ENCODE data around the gene MAPK10.
"Not testable (repeated sequence)": the region's sequence is repeated elsewhere in the genome, so short reads cannot be mapped to it uniquely, and the experiment has no call there.

MAPK10 gene

GRCh38 chr4:85993641-85994040, 366.2 kb downstream of the MAPK10 start:
- Histone ChIP-seq H3K4me1 (ENCODE audit: control insufficient read depth in 2 of 2, insufficient read depth in 2 of 2, low read length in 2 of 2) (no peaks in the 10 kb centered on the region), H3K36me3 (ENCODE audit: control insufficient read depth in 2 of 2, insufficient read depth in 2 of 2, low read length in 2 of 2) (peaks cover 0 to 7% of the 10 kb centered on the region in 2 donors), H3K9me3 (ENCODE audit: control insufficient read depth in 2 of 2, low read length in 2 of 2) (no peaks in the 10 kb centered on the region), H3K27me3 (ENCODE audit: control insufficient read depth in 2 of 2, insufficient read depth in 2 of 2, low read length in 2 of 2) (no peaks in the 10 kb centered on the region), H3K9ac (ENCODE audit: low read depth in 1 of 2, low read length in 2 of 2) (no peak overlapping the region), H3K4me3 (ENCODE audit: low read length in 2 of 2) (no peak overlapping the region), H3K27ac (ENCODE audit: low read depth in 2 of 2, low read length in 2 of 2) (no peak overlapping the region)

GRCh38 chr4:85986266-85986665, 373.6 kb downstream of the MAPK10 start:
- Histone ChIP-seq H3K36me3 (ENCODE audit: control insufficient read depth in 2 of 2, insufficient read depth in 2 of 2, low read length in 2 of 2) (no peaks in the 10 kb centered on the region), H3K9me3 (ENCODE audit: control insufficient read depth in 2 of 2, low read length in 2 of 2) (no peaks in the 10 kb centered on the region), H3K27me3 (ENCODE audit: control insufficient read depth in 2 of 2, insufficient read depth in 2 of 2, low read length in 2 of 2) (no peaks in the 10 kb centered on the region), H3K4me3 (ENCODE audit: low read length in 2 of 2) (no peak overlapping the region), H3K9ac (ENCODE audit: low read depth in 1 of 2, low read length in 2 of 2) (no peak overlapping the region), H3K4me1 (ENCODE audit: control insufficient read depth in 2 of 2, insufficient read depth in 2 of 2, low read length in 2 of 2) (no peaks in the 10 kb centered on the region), H3K27ac (ENCODE audit: low read depth in 2 of 2, low read length in 2 of 2) (no peak overlapping the region)

DNA sequence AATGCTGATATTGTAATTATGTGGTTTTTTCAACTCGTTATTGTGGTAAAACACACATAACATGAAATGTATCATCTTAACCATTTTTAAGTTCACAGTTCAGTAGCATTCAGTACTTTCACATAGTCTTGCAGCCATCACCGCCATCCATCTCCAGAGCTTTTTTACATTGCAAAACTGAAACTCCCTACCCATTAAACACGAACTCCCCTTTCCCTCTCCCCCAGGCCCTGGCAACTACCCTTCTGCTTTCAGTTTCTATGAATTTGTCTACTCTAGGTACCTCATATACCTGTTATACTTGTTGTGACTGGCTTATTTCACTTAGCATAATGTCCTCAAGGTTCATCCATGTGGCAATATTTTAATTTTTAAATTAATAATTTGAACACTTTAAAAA, 380.6 kb downstream of the MAPK10 start:
- H3K4me1 ChIP-seq (ENCODE audit: control insufficient read depth in 2 of 2, insufficient read depth in 2 of 2, low read length in 2 of 2) = no peaks in the 10 kb centered on the region
- H3K27me3 ChIP-seq (ENCODE audit: control insufficient read depth in 2 of 2, insufficient read depth in 2 of 2, low read length in 2 of 2) = no peaks in the 10 kb centered on the region
- H3K4me3 ChIP-seq (ENCODE audit: low read length in 2 of 2) = no peak overlapping the region
- H3K27ac ChIP-seq (ENCODE audit: low read depth in 2 of 2, low read length in 2 of 2) = no peak overlapping the region
- H3K9ac ChIP-seq (ENCODE audit: low read depth in 1 of 2, low read length in 2 of 2) = no peak overlapping the region
- no peaks in the 10 kb centered on the region for H3K9me3 ChIP-seq (ENCODE audit: control insufficient read depth in 2 of 2, low read length in 2 of 2)
- no peaks in the 10 kb centered on the region for H3K36me3 ChIP-seq (ENCODE audit: control insufficient read depth in 2 of 2, insufficient read depth in 2 of 2, low read length in 2 of 2)

- Histone ChIP-seq H3K27ac (ENCODE audit: low read depth in 2 of 2, low read length in 2 of 2) (no peak overlapping the region), H3K9ac (ENCODE audit: low read depth in 1 of 2, low read length in 2 of 2) (no peak overlapping the region), H3K4me3 (ENCODE audit: low read length in 2 of 2) (no peak overlapping the region), H3K4me1 (ENCODE audit: control insufficient read depth in 2 of 2, insufficient read depth in 2 of 2, low read length in 2 of 2) (no peaks in the 10 kb centered on the region), H3K9me3 (ENCODE audit: control insufficient read depth in 2 of 2, low read length in 2 of 2) (no peaks in the 10 kb centered on the region), H3K27me3 (ENCODE audit: control insufficient read depth in 2 of 2, insufficient read depth in 2 of 2, low read length in 2 of 2) (no peaks in the 10 kb centered on the region), H3K36me3 (ENCODE audit: control insufficient read depth in 2 of 2, insufficient read depth in 2 of 2, low read length in 2 of 2) (no peaks in the 10 kb centered on the region)
These were observed 389.3 kb downstream of the MAPK10 start for GRCh38 chr4:85970535-85970934.

DNA sequence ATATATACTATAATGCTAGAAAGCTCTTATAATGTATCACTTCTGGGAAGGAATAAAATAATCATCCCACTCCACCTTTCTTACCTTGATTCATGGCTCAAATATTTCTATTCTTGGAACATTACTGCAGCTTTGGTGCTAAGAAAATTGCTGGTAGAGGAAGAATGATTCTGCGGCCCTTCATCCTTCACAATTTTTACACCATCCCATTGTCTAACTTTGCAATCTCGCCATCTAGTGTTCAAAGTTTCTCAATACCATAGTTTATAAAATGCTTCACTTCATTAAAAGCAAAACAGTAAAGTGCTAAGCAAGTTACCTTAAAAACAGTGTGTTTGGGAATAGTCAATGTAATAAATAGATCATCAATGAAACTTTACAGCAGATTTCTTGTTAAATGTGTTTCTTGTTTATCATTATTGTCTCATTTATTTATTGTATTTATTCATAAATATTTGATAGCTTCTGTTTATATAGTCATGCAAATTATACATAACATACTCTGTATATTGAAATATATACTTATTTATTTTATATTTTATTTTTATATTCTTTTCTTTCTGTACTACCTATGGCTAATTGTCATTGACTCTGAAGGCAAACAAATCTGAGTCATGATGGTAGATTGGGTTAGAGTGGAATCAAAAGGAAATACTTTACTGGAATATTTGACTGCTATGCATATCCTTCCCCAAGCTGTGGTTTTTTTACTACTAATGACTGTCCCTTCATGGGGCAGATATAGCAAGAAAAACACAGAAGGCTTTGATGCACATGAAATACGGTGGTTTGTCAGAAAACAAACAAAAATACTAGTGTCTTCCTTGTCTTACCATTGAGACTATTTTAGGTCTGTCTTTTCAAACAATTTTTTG, 390.7 kb downstream of the MAPK10 start:
- Histone ChIP-seq H3K4me3 (ENCODE audit: low read length in 2 of 2) (no peak overlapping the region), H3K9me3 (ENCODE audit: control insufficient read depth in 2 of 2, low read length in 2 of 2) (no peaks in the 10 kb centered on the region), H3K9ac (ENCODE audit: low read depth in 1 of 2, low read length in 2 of 2) (no peak overlapping the region), H3K4me1 (ENCODE audit: control insufficient read depth in 2 of 2, insufficient read depth in 2 of 2, low read length in 2 of 2) (no peaks in the 10 kb centered on the region), H3K36me3 (ENCODE audit: control insufficient read depth in 2 of 2, insufficient read depth in 2 of 2, low read length in 2 of 2) (no peaks in the 10 kb centered on the region), H3K27me3 (ENCODE audit: control insufficient read depth in 2 of 2, insufficient read depth in 2 of 2, low read length in 2 of 2) (no peaks in the 10 kb centered on the region), H3K27ac (ENCODE audit: low read depth in 2 of 2, low read length in 2 of 2) (no peak overlapping the region)

GRCh38 chr4:85967872-85968271, 392.0 kb downstream of the MAPK10 start:
- no peak overlapping the region for H3K27ac ChIP-seq (ENCODE audit: low read depth in 2 of 2, low read length in 2 of 2)

GRCh38 chr4:85966373-85966772, 393.5 kb downstream of the MAPK10 start:
- H3K27me3 ChIP-seq (ENCODE audit: control insufficient read depth in 2 of 2, insufficient read depth in 2 of 2, low read length in 2 of 2) = no peaks in the 10 kb centered on the region
- no peaks in the 10 kb centered on the region for H3K4me1 ChIP-seq (ENCODE audit: control insufficient read depth in 2 of 2, insufficient read depth in 2 of 2, low read length in 2 of 2)
- no peak overlapping the region for H3K4me3 ChIP-seq (ENCODE audit: low read length in 2 of 2)
- no peak overlapping the region for H3K27ac ChIP-seq (ENCODE audit: low read depth in 2 of 2, low read length in 2 of 2)
- H3K9ac ChIP-seq (ENCODE audit: low read depth in 1 of 2, low read length in 2 of 2) = no peak overlapping the region
- no peaks in the 10 kb centered on the region for H3K9me3 ChIP-seq (ENCODE audit: control insufficient read depth in 2 of 2, low read length in 2 of 2)
- no peaks in the 10 kb centered on the region for H3K36me3 ChIP-seq (ENCODE audit: control insufficient read depth in 2 of 2, insufficient read depth in 2 of 2, low read length in 2 of 2)

More at GRCh38 chr4:85967872-85968271, 392.0 kb downstream of the MAPK10 start:
- H3K9ac ChIP-seq (ENCODE audit: low read depth in 1 of 2, low read length in 2 of 2) = no peak overlapping the region
- H3K27me3 ChIP-seq (ENCODE audit: control insufficient read depth in 2 of 2, insufficient read depth in 2 of 2, low read length in 2 of 2) = no peaks in the 10 kb centered on the region
- no peaks in the 10 kb centered on the region for H3K4me1 ChIP-seq (ENCODE audit: control insufficient read depth in 2 of 2, insufficient read depth in 2 of 2, low read length in 2 of 2)
- no peaks in the 10 kb centered on the region for H3K9me3 ChIP-seq (ENCODE audit: control insufficient read depth in 2 of 2, low read length in 2 of 2)
- H3K36me3 ChIP-seq (ENCODE audit: control insufficient read depth in 2 of 2, insufficient read depth in 2 of 2, low read length in 2 of 2) = no peaks in the 10 kb centered on the region
- no peak overlapping the region for H3K4me3 ChIP-seq (ENCODE audit: low read length in 2 of 2)

DNA sequence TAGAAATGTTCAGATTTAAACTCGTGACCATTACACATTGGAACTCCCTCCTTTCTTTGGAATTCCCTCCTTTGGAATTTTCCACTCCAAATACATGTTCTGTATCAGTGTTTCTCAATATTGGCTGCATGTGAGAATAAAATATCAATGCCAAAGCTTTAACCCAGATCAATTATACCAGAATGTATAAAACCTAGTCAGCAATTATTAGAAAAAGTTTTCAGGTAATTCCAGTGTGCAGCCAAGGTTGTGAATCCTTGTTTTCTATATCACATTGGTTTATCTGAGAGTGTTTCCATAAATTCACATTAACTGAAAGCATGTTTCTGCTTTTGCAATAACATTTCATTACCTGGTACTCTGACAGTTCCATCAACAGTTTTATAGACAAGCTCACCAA, 394.3 kb downstream of the MAPK10 start:
- no peaks in the 10 kb centered on the region for H3K27me3 ChIP-seq (ENCODE audit: control insufficient read depth in 2 of 2, insufficient read depth in 2 of 2, low read length in 2 of 2)
- H3K9me3 ChIP-seq (ENCODE audit: control insufficient read depth in 2 of 2, low read length in 2 of 2) = no peaks in the 10 kb centered on the region
- no peaks in the 10 kb centered on the region for H3K4me1 ChIP-seq (ENCODE audit: control insufficient read depth in 2 of 2, insufficient read depth in 2 of 2, low read length in 2 of 2)
- no peaks in the 10 kb centered on the region for H3K36me3 ChIP-seq (ENCODE audit: control insufficient read depth in 2 of 2, insufficient read depth in 2 of 2, low read length in 2 of 2)
- H3K27ac ChIP-seq (ENCODE audit: low read depth in 2 of 2, low read length in 2 of 2) = no peak overlapping the region
- no peak overlapping the region for H3K4me3 ChIP-seq (ENCODE audit: low read length in 2 of 2)
- no peak overlapping the region for H3K9ac ChIP-seq (ENCODE audit: low read depth in 1 of 2, low read length in 2 of 2)

DNA sequence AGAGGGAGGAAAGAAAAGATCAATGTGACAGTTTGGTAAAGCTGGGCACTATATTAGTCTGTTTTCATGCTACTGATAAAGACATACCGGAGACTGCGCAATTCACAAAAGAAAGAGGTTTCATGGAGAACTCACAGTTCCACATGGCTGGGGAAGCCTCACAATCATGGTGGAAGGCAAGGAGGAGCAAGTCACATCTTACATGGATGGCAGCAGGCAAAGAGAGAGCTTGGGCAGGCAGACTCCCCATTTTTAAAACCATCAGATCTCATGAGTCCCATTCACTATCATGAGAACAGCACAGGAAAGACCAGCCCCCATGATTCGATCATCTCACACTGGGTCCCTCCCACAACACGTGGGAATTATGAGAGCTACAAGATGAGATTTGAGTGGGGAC, 394.8 kb downstream of the MAPK10 start:
- H3K9ac ChIP-seq (ENCODE audit: low read depth in 1 of 2, low read length in 2 of 2); H3K27ac ChIP-seq (ENCODE audit: low read depth in 2 of 2, low read length in 2 of 2); H3K27me3 ChIP-seq (ENCODE audit: control insufficient read depth in 2 of 2, insufficient read depth in 2 of 2, low read length in 2 of 2); H3K36me3 ChIP-seq (ENCODE audit: control insufficient read depth in 2 of 2, insufficient read depth in 2 of 2, low read length in 2 of 2); H3K4me1 ChIP-seq (ENCODE audit: control insufficient read depth in 2 of 2, insufficient read depth in 2 of 2, low read length in 2 of 2); H3K9me3 ChIP-seq (ENCODE audit: control insufficient read depth in 2 of 2, low read length in 2 of 2); H3K4me3 ChIP-seq (ENCODE audit: low read length in 2 of 2): not testable (repeated sequence)

DNA sequence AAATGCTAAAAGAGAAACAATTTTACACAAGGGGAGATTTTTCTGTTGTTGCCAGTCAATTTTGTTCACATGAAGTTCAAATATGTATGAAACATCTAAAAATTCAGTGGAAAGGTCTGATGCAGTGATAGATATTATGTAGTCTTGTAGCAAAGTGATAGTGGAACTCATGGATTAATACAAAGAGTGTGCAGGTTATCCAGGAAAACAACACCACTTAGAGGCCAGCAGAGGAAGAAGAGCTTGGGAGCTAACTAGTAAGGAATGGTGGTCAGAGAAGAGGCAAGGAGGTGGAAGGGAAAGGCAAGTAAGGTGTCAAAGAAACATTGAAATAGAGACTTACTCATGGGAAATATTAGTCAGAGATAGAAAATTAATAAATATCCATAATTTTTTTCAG, 395.6 kb downstream of the MAPK10 start:
- H3K27me3 ChIP-seq (ENCODE audit: control insufficient read depth in 2 of 2, insufficient read depth in 2 of 2, low read length in 2 of 2) = no peaks in the 10 kb centered on the region
- no peak overlapping the region for H3K4me3 ChIP-seq (ENCODE audit: low read length in 2 of 2)
- no peak overlapping the region for H3K9ac ChIP-seq (ENCODE audit: low read depth in 1 of 2, low read length in 2 of 2)
- H3K4me1 ChIP-seq (ENCODE audit: control insufficient read depth in 2 of 2, insufficient read depth in 2 of 2, low read length in 2 of 2) = no peaks in the 10 kb centered on the region
- H3K9me3 ChIP-seq (ENCODE audit: control insufficient read depth in 2 of 2, low read length in 2 of 2) = no peaks in the 10 kb centered on the region
- no peak overlapping the region for H3K27ac ChIP-seq (ENCODE audit: low read depth in 2 of 2, low read length in 2 of 2)
- H3K36me3 ChIP-seq (ENCODE audit: control insufficient read depth in 2 of 2, insufficient read depth in 2 of 2, low read length in 2 of 2) = no peaks in the 10 kb centered on the region

All from mucosa of rectum (tissue), 2 donors.